DOHH2 (cell line): ENCODE data around the gene POLE4.

Experiments
- H3F3A ChIP-seq: fragments of 200-600 bp; sonication (generic), shearing (Covaris generic); 2 replicates; pipeline ENCODE4 v1.6.0; 2016; ENCODE audit warnings: antibody characterized with exemption, mild to moderate bottlenecking; ENCODE audit not compliant: control insufficient read depth, insufficient read depth
- H3K27ac ChIP-seq: fragments of 200-600 bp; sonication (generic); 2 replicates; pipeline ENCODE4 v1.5.1; 2014; ENCODE audit warnings: low read depth, mild to moderate bottlenecking, low read length, moderate library complexity
- H3K27me3 ChIP-seq: fragments of 200-600 bp; sonication (generic); 2 replicates; pipeline ENCODE4 v1.6.1; 2014; ENCODE audit warnings: mild to moderate bottlenecking, low read length, mixed read lengths; ENCODE audit not compliant: control insufficient read depth
- H3K36me3 ChIP-seq: fragments of 200-600 bp; sonication (generic); 2 replicates; pipeline ENCODE4 v1.6.1; 2014; ENCODE audit warnings: mild to moderate bottlenecking, low read length, moderate library complexity, mixed read lengths; ENCODE audit not compliant: control insufficient read depth
- H3K4me1 ChIP-seq: fragments of 200-600 bp; sonication (generic); 2 replicates; pipeline ENCODE4 v1.6.1; 2014; ENCODE audit warnings: mild to moderate bottlenecking, low read length, mixed read lengths; ENCODE audit not compliant: control insufficient read depth
- H3K4me2 ChIP-seq: fragments of 200-600 bp; sonication (generic); 2 replicates; pipeline ENCODE4 v1.6.0; 2014; ENCODE audit warnings: mild to moderate bottlenecking, low read length, moderate library complexity
- H3K4me3 ChIP-seq: fragments of 200-600 bp; sonication (generic); 2 replicates; pipeline ENCODE4 v1.5.1; 2014; ENCODE audit warnings: mild to moderate bottlenecking, low read length, mixed read lengths
- H3K79me2 ChIP-seq: fragments of 200-600 bp; sonication (generic); 2 replicates; pipeline ENCODE4 v1.6.1; 2014; ENCODE audit warnings: mild to moderate bottlenecking, low read length, mixed read lengths; ENCODE audit not compliant: control insufficient read depth
- H3K9me2 ChIP-seq: fragments of 200-600 bp; sonication (generic); replicated peaks from 2 replicates; pipeline ENCODE4 v1.6.1; 2014; ENCODE audit warnings: mild to moderate bottlenecking, low read length, mixed read lengths; ENCODE audit not compliant: control insufficient read depth
- H3K9me3 ChIP-seq: fragments of 200-600 bp; sonication (generic); 2 replicates; pipeline ENCODE4 v1.6.1; 2014; ENCODE audit warnings: antibody characterized with exemption, low read length, mixed read lengths; ENCODE audit not compliant: control insufficient read depth, insufficient read depth
- H4K20me1 ChIP-seq: fragments of 200-600 bp; sonication (generic); 2 replicates; pipeline ENCODE4 v1.6.0; 2014; ENCODE audit warnings: low read depth, mild to moderate bottlenecking, antibody characterized with exemption, low read length, moderate library complexity; ENCODE audit not compliant: control insufficient read depth, insufficient read depth
- EZH2phosphoT487 ChIP-seq: fragments of 200-600 bp; sonication (generic); IDR thresholded peaks from 2 replicates; pipeline ENCODE4 v1.6.1; 2017; ENCODE audit warnings: borderline replicate concordance, mild to moderate bottlenecking, antibody characterized with exemption, low read length, moderate library complexity, mixed read lengths
- TF ChIP-seq, protein P1 (sequence below): fragments of 200-600 bp; sonication (generic); IDR thresholded peaks from one replicate; pipeline ENCODE4 v1.5.1; 2014; ENCODE audit warnings: antibody characterized with exemption, mild to moderate bottlenecking, low read depth, low read length; ENCODE audit not compliant: poor library complexity, severe bottlenecking

POLE4 gene

DNA sequence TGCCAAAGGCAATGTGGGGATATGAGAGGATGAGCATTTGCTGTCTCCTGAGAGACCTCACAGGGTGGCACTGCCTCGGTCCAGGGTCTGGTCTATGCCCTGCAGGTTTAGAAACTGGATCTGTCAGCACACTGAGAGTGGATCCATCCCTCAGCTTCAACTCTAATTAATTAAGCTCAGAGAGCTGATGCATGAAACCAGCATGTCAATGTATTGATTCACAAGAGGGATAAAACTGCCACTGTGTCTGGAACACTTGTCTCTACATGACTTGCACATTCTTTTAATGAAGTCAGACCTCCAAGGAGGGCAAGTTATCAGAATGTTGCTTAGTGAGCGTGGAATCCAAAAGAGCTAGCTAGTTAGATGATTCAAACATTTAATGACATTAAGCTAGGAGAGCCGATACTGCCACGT lies 22.5 kb upstream of the POLE4 start:
- Histone ChIP-seq H3K27me3 (peaks cover 20% of the 10 kb centered on the region), H3K79me2 (no peaks in the 10 kb centered on the region), H3K4me2 (no peak overlapping the region), H3K9me2 (no peaks in the 10 kb centered on the region), H3F3A (no peaks in the 10 kb centered on the region), H3K4me1 (no peaks in the 10 kb centered on the region), H3K27ac (no peak overlapping the region), H3K36me3 (no peaks in the 10 kb centered on the region), H4K20me1 (no peaks in the 10 kb centered on the region), H3K9me3 (no peaks in the 10 kb centered on the region), H3K4me3 (no peak overlapping the region)
- TF ChIP-seq, protein P1, sequence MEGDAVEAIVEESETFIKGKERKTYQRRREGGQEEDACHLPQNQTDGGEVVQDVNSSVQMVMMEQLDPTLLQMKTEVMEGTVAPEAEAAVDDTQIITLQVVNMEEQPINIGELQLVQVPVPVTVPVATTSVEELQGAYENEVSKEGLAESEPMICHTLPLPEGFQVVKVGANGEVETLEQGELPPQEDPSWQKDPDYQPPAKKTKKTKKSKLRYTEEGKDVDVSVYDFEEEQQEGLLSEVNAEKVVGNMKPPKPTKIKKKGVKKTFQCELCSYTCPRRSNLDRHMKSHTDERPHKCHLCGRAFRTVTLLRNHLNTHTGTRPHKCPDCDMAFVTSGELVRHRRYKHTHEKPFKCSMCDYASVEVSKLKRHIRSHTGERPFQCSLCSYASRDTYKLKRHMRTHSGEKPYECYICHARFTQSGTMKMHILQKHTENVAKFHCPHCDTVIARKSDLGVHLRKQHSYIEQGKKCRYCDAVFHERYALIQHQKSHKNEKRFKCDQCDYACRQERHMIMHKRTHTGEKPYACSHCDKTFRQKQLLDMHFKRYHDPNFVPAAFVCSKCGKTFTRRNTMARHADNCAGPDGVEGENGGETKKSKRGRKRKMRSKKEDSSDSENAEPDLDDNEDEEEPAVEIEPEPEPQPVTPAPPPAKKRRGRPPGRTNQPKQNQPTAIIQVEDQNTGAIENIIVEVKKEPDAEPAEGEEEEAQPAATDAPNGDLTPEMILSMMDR: no peak
- TF ChIP-seq EZH2phosphoT487: no peak

DNA sequence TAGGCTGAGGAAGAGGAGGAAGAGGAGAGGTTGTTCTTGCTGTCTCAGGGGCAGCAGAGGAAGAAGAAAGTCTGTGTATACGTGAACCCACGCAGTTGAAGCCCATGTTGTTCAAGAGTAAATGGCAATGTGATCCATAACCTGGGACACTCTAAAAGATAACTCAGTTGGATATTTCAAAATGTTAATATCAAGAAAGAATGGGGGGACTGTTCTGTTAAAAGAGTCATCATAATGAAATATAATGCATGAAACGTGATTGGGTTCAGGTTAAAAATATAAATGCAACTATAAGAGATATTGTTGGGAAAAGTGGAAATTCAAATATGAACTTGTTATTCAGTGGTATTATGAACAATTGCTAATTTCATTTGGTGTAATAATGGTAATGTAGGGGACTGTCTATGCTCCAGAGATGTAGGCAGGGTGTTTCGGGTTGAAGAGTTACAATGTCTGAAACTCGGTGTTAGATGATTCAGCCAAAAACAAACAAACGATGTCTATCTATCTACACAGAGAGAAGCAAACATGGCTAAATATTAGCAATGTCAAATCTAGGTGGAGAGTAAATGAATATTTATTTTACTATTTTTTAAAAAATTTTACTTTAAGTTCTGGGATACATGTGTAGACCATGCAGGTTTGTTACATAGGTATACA lies 21.1 kb upstream of the POLE4 start:
- TF ChIP-seq EZH2phosphoT487: no peak
- TF ChIP-seq, protein P1: no peak
- H3K4me2 ChIP-seq: no peak overlapping the region

DNA sequence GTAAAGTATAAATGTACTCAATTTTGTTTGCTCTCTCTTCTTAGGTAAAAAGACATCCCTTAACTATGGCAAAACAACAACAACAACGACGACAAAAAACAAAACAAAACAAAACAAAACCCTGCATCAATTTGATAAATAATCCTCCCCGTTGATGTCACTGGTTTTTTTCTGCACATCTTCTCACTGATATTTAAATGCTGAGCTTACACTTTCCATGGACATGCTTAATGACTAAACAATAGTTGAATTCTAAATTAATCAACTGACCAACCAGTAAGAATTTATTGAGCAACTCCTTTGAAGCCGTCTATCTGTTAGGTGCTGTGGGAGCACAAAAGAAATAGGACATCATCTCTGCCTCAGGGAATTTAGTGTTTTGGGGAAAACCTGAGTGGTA lies 20.2 kb upstream of the POLE4 start:
- TF ChIP-seq, protein P1: no peak
- no peak for TF ChIP-seq EZH2phosphoT487
- H3K9me2 ChIP-seq: no peaks in the 10 kb centered on the region

More for the DNA sequence above, 21.1 kb upstream of the POLE4 start:
- Histone ChIP-seq H3K9me2 (no peaks in the 10 kb centered on the region), H3F3A (no peaks in the 10 kb centered on the region), H3K79me2 (no peaks in the 10 kb centered on the region), H3K36me3 (no peaks in the 10 kb centered on the region), H3K4me3 (no peak overlapping the region), H3K4me1 (no peaks in the 10 kb centered on the region), H3K27ac (no peak overlapping the region), H3K9me3 (no peaks in the 10 kb centered on the region), H3K27me3 (peaks cover 22% of the 10 kb centered on the region), H4K20me1 (no peaks in the 10 kb centered on the region)

More for the DNA sequence above, 20.2 kb upstream of the POLE4 start:
- Histone ChIP-seq H3K9me3 (no peaks in the 10 kb centered on the region), H3K36me3 (no peaks in the 10 kb centered on the region), H3K4me2 (no peak overlapping the region), H3K4me3 (no peak overlapping the region), H3F3A (no peaks in the 10 kb centered on the region), H4K20me1 (no peaks in the 10 kb centered on the region), H3K79me2 (no peaks in the 10 kb centered on the region), H3K27me3 (peaks cover 20% of the 10 kb centered on the region), H3K27ac (no peak overlapping the region), H3K4me1 (no peaks in the 10 kb centered on the region)
